Panc1 (cell line): Measurements from ENCODE around the gene GH2.

Experiments used
- POLR2AphosphoS5 ChIP-seq: IDR thresholded peaks from 2 replicates; pipeline ENCODE4 v1.6.1; 2012; ENCODE audit warnings: mild to moderate bottlenecking, low read depth, low read length, moderate library complexity
- REST ChIP-seq, 2 experiments: IDR thresholded peaks; 2 replicates each; pipeline ENCODE4 v1.6.1; 2011 to 2012; ENCODE audit warnings: low read depth in 2 of 2, control low read depth in 1 of 2, low read length in 1 of 2, mild to moderate bottlenecking in 1 of 2, moderate library complexity in 1 of 2; ENCODE audit not compliant: insufficient read depth in 1 of 2
- TF ChIP-seq, protein P1 (sequence below): fragments of 450-650 bp; IDR thresholded peaks from 2 replicates; pipeline ENCODE4 v1.5.1; 2017; ENCODE audit warnings: mild to moderate bottlenecking

GRCh38 chr17:63925615-63926014, 43.9 kb upstream of the GH2 start:
- TF ChIP-seq, protein P1, sequence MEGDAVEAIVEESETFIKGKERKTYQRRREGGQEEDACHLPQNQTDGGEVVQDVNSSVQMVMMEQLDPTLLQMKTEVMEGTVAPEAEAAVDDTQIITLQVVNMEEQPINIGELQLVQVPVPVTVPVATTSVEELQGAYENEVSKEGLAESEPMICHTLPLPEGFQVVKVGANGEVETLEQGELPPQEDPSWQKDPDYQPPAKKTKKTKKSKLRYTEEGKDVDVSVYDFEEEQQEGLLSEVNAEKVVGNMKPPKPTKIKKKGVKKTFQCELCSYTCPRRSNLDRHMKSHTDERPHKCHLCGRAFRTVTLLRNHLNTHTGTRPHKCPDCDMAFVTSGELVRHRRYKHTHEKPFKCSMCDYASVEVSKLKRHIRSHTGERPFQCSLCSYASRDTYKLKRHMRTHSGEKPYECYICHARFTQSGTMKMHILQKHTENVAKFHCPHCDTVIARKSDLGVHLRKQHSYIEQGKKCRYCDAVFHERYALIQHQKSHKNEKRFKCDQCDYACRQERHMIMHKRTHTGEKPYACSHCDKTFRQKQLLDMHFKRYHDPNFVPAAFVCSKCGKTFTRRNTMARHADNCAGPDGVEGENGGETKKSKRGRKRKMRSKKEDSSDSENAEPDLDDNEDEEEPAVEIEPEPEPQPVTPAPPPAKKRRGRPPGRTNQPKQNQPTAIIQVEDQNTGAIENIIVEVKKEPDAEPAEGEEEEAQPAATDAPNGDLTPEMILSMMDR: no peak
- TF ChIP-seq POLR2AphosphoS5 (no peak), REST (IDR thresholded peaks at IDR 0.05; ENCODE audit: insufficient read depth in 1 of 2, low read depth in 2 of 2, low read length in 1 of 2) (no peak)
